K562 (cell line): ENCODE results near the gene CD160. TPM values are rescaled to one million over a fixed set of nuclear protein-coding genes. Genes with fewer than 3 reads are reported as not detected.

ENCODE experiments used
- ATAC-seq: fragments of 200-7000 bp; cut with Tn5 transposase; 3 replicates; pipeline ENCODE4 v1.9.1; 2020; ENCODE audit warnings: moderate library complexity
- BruUV-seq: library from RNA; stranded (reverse); fragments of 400-500 nt; replicated peaks from 2 replicates; lab custom pipeline; 2021; lab: Mats Ljungman, UMichigan
- CTCF ChIA-PET: fragments of 300-600 bp; formaldehyde crosslinking; extraction: SDS; loops from one replicate; lab custom pipeline; 2021; ENCODE audit warnings: low intra/inter-chr PET ratio; lab: Yijun Ruan, JAX
- POLR2A ChIA-PET: fragments of 300-600, 350-650 bp; sonication (Branson Sonifier 250); formaldehyde crosslinking; extraction: SDS; loops from one replicate; lab custom pipeline; 2021; ENCODE audit warnings: antibody characterized with exemption, inconsistent platforms; lab: Yijun Ruan, JAX
- DNase-seq, 4 experiments: peaks; one replicate each; pipeline versions ENCODE4 v3.0.0 to v3.0.0-alpha.2; 2011 to 2018; ENCODE audit warnings: low spot score in 3 of 4, mixed read lengths in 3 of 4; ENCODE audit errors: extremely low read depth in 1 of 4
- FAIRE-seq: peaks from 2 replicates; lab custom pipeline; 2011; peaks lifted over from hg19 to GRCh38; lab: Jason Lieb, UNC
- H2AFZ ChIP-seq: 2 replicates; pipeline ENCODE4 v1.6.0; 2011; ENCODE audit warnings: low read depth, low read length, control low read depth, inconsistent platforms
- H3K27ac ChIP-seq: fragments of 200-600 bp; 3 replicates; pipeline ENCODE4 v1.8.0; 2011; ENCODE audit warnings: low read depth, mild to moderate bottlenecking, control low read depth, inconsistent platforms, low read length, moderate library complexity, mixed read lengths; ENCODE audit errors: extremely low read depth
- H3K27me3 ChIP-seq, 2 experiments: fragments of 300-600 bp in 1 of 2; 2 replicates in 1 of 2; 3 replicates in 1 of 2; pipeline versions ENCODE4 v1.6.0 to v1.8.0; 2011; ENCODE audit warnings: inconsistent platforms in 2 of 2, low read length in 2 of 2, mild to moderate bottlenecking in 1 of 2, mixed read lengths in 1 of 2, moderate library complexity in 1 of 2; ENCODE audit not compliant: control insufficient read depth in 2 of 2, insufficient read depth in 2 of 2
- H3K36me3 ChIP-seq: fragments of 300-600 bp; 3 replicates; pipeline ENCODE4 v1.8.0; 2011; ENCODE audit warnings: mild to moderate bottlenecking, low read length, inconsistent platforms; ENCODE audit not compliant: control insufficient read depth, insufficient read depth
- H3K4me1 ChIP-seq, 2 experiments: fragments of 200-600 bp in 1 of 2; replicated peaks in 1 of 2; 2 replicates in 1 of 2; 3 replicates in 1 of 2; pipeline versions ENCODE4 v1.5.1 to v1.8.0; 2011; ENCODE audit warnings: inconsistent platforms in 2 of 2, low read length in 2 of 2, mild to moderate bottlenecking in 1 of 2, mixed read lengths in 1 of 2, moderate library complexity in 1 of 2; ENCODE audit not compliant: control insufficient read depth in 2 of 2, insufficient read depth in 2 of 2
- H3K4me2 ChIP-seq: 2 replicates; pipeline ENCODE4 v1.6.1; 2011; ENCODE audit warnings: low read length, control low read depth, inconsistent platforms, mixed read lengths; ENCODE audit not compliant: insufficient read depth
- H3K4me3 ChIP-seq: fragments of 200-600 bp; sonication (generic), shearing (Covaris generic); 2 replicates; pipeline ENCODE4 v1.5.1; 2016; ENCODE audit warnings: control low read depth, inconsistent platforms
- H3K79me2 ChIP-seq: fragments of 200-600 bp; 3 replicates; pipeline ENCODE4 v1.8.0; 2011; ENCODE audit warnings: low read length, inconsistent platforms; ENCODE audit not compliant: control insufficient read depth, insufficient read depth
- H3K9ac ChIP-seq, 2 experiments: 2 replicates each; pipeline versions ENCODE4 v1.6.0 to v1.6.1; 2011; ENCODE audit warnings: low read depth in 2 of 2, low read length in 2 of 2, control low read depth in 1 of 2, inconsistent platforms in 1 of 2, mild to moderate bottlenecking in 1 of 2, mixed read lengths in 1 of 2; ENCODE audit not compliant: insufficient read depth in 1 of 2
- H3K9me1 ChIP-seq: one replicate; pipeline ENCODE4 v1.6.0; 2011; ENCODE audit warnings: inconsistent platforms, mild to moderate bottlenecking, low read length, moderate library complexity; ENCODE audit not compliant: control insufficient read depth, insufficient read depth
- H3K9me3 ChIP-seq: replicated peaks from 2 replicates; pipeline ENCODE4 v1.5.1; 2011; ENCODE audit warnings: low read depth, low read length, inconsistent platforms; ENCODE audit not compliant: control insufficient read depth, insufficient read depth
- H4K20me1 ChIP-seq: replicated peaks from 2 replicates; pipeline ENCODE4 v1.6.1; 2011; ENCODE audit warnings: low read length, inconsistent platforms, mixed read lengths; ENCODE audit not compliant: control insufficient read depth, insufficient read depth
- CEBPB ChIP-seq: fragments of 450-650 bp; IDR thresholded peaks from 2 replicates; pipeline ENCODE4 v1.6.1; 2016; ENCODE audit warnings: missing genetic modification characterization, missing compliant biosample characterization
- CEBPG ChIP-seq, 3 experiments: fragments of 200-800 bp in 1 of 3; sonication (Bioruptor generic) in 1 of 3; sonication (generic) in 1 of 3; formaldehyde crosslinking in 1 of 3; IDR thresholded peaks in 2 of 3; conservative IDR thresholded peaks in 1 of 3; 2 replicates each; pipeline versions ENCODE4 v1.6.1 to v1.8.0; 2016 to 2022; ENCODE audit warnings: missing compliant biosample characterization in 2 of 3, missing genetic modification characterization in 2 of 3, mild to moderate bottlenecking in 1 of 3, missing genetic modification reagents in 1 of 3
- TAF1 ChIP-seq: IDR thresholded peaks from 2 replicates; pipeline ENCODE4 v1.6.1; 2011; ENCODE audit warnings: mild to moderate bottlenecking, low read length, moderate library complexity; ENCODE audit not compliant: insufficient read depth, control insufficient read depth, severe bottlenecking; ENCODE audit errors: extremely low read depth
- ZNF121 ChIP-seq: sonication (generic); formaldehyde crosslinking; conservative IDR thresholded peaks from 2 replicates; pipeline ENCODE4 v1.8.0; 2022; ENCODE audit warnings: missing genetic modification reagents
- WGBS: fragments of 100-300 bp; shearing (Covaris generic); methylation state at CpG from one replicate; pipeline ENCODE4 v1.1.6; 2016; ENCODE audit warnings: low coverage, mixed read lengths; ENCODE audit not compliant: insufficient coverage; ENCODE audit errors: missing lambda C conversion rate; 5-methylcytosine and 5-hydroxymethylcytosine counted together
- in situ Hi-C: fragments of 300-500 bp; cut with MboI; formaldehyde crosslinking; loops from 4 replicates; pipeline ENCODE4 v1.15.0; 2018; ENCODE audit warnings: inconsistent platforms, mixed read lengths
- intact Hi-C: fragments of 100-400 bp; cut with micrococcal nuclease; formaldehyde crosslinking; loops from 2 replicates; pipeline ENCODE4 v1.14.2; 2022
- polyA plus RNA-seq, 8 experiments: library from polyadenylated mRNA; depleted of rRNA in 4 of 8; stranded (reverse) in 5 of 8; unstranded in 3 of 8; fragments of >200 nt; fragmentation: Nextera tagmentation in 2 of 8; fragmentation: Illumina TruSeq in 1 of 8; extraction: Ambion mirVana in 2 of 8; extraction: Trizol in 1 of 8; gene quantifications; 2 replicates each; pipeline versions ENCODE4 v1.2.1 to v1.2.3, GENCODE V29; 2011 to 2014; ENCODE audit warnings: inconsistent platforms in 1 of 8, missing spikeins in 1 of 8
- total RNA-seq, 7 experiments: library from RNA; depleted of rRNA in 6 of 7; stranded (reverse); fragments of >200 nt in 6 of 7; fragmentation: Illumina TruSeq in 2 of 7; extraction: Trizol in 2 of 7; gene quantifications; 2 replicates each; pipeline versions ENCODE4 v1.2.1 to v1.2.3, GENCODE V29; 2011 to 2021; ENCODE audit warnings: low replicate concordance in 1 of 7
- TF ChIP-seq, protein P1 (sequence below): sonication (generic); formaldehyde crosslinking; IDR thresholded peaks from 2 replicates; pipeline ENCODE4 v1.8.0; 2022; ENCODE audit warnings: mild to moderate bottlenecking, missing genetic modification reagents

CD160 gene
- total and polyA plus RNA-seq, 9 of the 15 experiments (the other 6 are each of a cell fraction or from before 2014, with no cell fraction given), result 0.01 TPM; not detected in 8

DNA sequence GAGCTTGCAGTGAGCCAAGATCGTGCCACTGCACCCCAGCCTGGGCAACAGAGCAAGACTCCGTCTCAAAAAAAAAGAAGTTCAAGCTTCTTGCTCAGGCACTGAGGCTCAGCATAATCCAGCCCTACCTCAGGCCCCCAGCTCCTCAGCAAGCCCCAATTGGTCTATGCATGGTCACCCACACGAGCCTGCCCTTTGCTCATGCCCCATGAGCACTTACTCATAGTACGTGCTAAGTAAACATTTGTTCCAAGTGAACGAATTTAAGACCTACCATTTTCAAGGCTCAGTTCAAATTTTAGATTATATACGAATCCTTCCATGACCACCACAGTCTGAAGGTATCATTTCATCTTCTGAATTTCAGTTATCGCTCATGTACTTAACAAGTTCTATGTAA is 16.5 kb upstream of the CD160 start:
- TF ChIP-seq, protein P1, sequence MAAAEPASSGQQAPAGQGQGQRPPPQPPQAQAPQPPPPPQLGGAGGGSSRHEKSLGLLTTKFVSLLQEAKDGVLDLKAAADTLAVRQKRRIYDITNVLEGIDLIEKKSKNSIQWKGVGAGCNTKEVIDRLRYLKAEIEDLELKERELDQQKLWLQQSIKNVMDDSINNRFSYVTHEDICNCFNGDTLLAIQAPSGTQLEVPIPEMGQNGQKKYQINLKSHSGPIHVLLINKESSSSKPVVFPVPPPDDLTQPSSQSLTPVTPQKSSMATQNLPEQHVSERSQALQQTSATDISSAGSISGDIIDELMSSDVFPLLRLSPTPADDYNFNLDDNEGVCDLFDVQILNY (CRISPR knock-in tag), result no peak
- peak; percentile 40 for TF ChIP-seq ZNF121 (CRISPR knock-in tag)
- Histone ChIP-seq H3K36me3 (no peaks in the 10 kb centered on the region), H3K9ac (no peak overlapping the region), H4K20me1 (0 out of 2 replicates have a peak, but pooled peaks cover 4% of the 10 kb centered on the region), H3K79me2 (no peaks in the 10 kb centered on the region), H3K4me2 (no peak overlapping the region), H3K27ac (no peak overlapping the region), H3K9me3 (no peaks in the 10 kb centered on the region), H3K9me1 (no peaks in the 10 kb centered on the region), H3K27me3 (peaks cover 11 to 18% of the 10 kb centered on the region in 2 experiments; a peak in 4 of 5 replicates), H3K4me1 (peaks cover 0 to 6% of the 10 kb centered on the region in 2 experiments; a peak in 2 of 5 replicates), H2AFZ (no peak overlapping the region), H3K4me3 (no peak overlapping the region)
- FAIRE-seq (no peak), ATAC-seq (no peak), DNase-seq (no peak)
- in situ Hi-C loops, result no loop called here
- intact Hi-C loops, result no loop called here
- no TSS peak for BruUV-seq
- CTCF ChIA-PET, result no interaction called here
- POLR2A ChIA-PET, result no interaction called here
- 23% methylated on average over 7 of the region's 7 CpGs for WGBS

DNA sequence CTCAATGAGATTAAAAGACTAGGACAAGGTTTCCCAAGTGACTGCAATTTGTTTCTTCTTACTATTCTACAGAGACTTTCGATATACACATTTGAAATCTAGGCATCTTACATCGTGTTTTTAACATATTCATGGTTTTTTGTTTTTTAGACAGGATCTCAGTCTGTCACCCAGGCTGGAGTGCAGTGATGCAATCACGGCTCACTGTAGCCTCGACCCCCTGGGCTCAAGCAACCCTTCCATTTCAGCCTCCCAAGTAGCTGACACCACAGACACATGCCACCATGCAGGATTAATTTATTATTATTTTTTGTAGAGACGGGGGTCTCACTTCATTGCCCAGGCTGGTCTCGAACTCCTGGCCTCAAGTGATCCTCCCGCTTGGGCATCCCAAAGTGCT is 13.7 kb upstream of the CD160 start:
- no peaks in the 10 kb centered on the region for H3K79me2 ChIP-seq
- H2AFZ ChIP-seq, result no peak overlapping the region
- BruUV-seq, result no TSS peak
- ATAC-seq (no peak), FAIRE-seq (no peak), DNase-seq (no peak)
- no peak overlapping the region for H3K9ac ChIP-seq
- no peak overlapping the region for H3K27ac ChIP-seq
- 2% methylated on average over 7 of the region's 7 CpGs for WGBS
- H3K4me1 ChIP-seq, result 0 out of 5 replicates have a peak, but pooled peaks cover 0 to 4% of the 10 kb centered on the region in 2 experiments
- intact Hi-C loops, result no loop called here
- peaks cover 12 to 19% of the 10 kb centered on the region in 2 experiments; a peak in 4 of 5 replicates for H3K27me3 ChIP-seq
- in situ Hi-C loops, result no loop called here
- H4K20me1 ChIP-seq, result 0 out of 2 replicates have a peak, but pooled peaks cover 4% of the 10 kb centered on the region
- no peaks in the 10 kb centered on the region for H3K9me1 ChIP-seq
- no peak overlapping the region for H3K4me2 ChIP-seq
- TF ChIP-seq CEBPG (CRISPR knock-in tag; IDR thresholded peaks at IDR 0.05) (no peak), CEBPG (tag; conservative IDR thresholded peaks at IDR 0.05 in 1 of 2, IDR thresholded peaks at IDR 0.05 in 1 of 2) (0 out of 4 replicates have a peak, but pooled peaks of 1 of the 2 experiments have one; percentile 16), TAF1 (no peak), CEBPB (peak; percentile 39; the same call in 1 of the 2 replicates)
- no peaks in the 10 kb centered on the region for H3K36me3 ChIP-seq
- H3K9me3 ChIP-seq, result no peaks in the 10 kb centered on the region
- CTCF ChIA-PET, result no interaction called here
- H3K4me3 ChIP-seq, result no peak overlapping the region
- POLR2A ChIA-PET, result interaction anchor here (1.5 kb wide), 1 partner anchor 10 kb away, joined by 5 read pairs; no protein-coding TSS in a partner anchor
